LNCaP clone FGC (cell line): ENCODE measurements around the gene ARX.

Experiments
- DNase-seq: peaks from one replicate; pipeline ENCODE4 v3.0.0-alpha.2; 2011; ENCODE audit warnings: low read depth
- H3K4me3 ChIP-seq: 2 replicates; pipeline ENCODE4 v1.5.1; 2011; ENCODE audit warnings: mild to moderate bottlenecking, low read depth, low read length, control low read depth
- CTCF ChIP-seq: IDR thresholded peaks from 2 replicates; pipeline ENCODE4 v1.5.1; 2012; ENCODE audit warnings: mild to moderate bottlenecking; ENCODE audit not compliant: control insufficient read depth, insufficient read depth; ENCODE audit errors: extremely low read depth

ARX gene

DNA sequence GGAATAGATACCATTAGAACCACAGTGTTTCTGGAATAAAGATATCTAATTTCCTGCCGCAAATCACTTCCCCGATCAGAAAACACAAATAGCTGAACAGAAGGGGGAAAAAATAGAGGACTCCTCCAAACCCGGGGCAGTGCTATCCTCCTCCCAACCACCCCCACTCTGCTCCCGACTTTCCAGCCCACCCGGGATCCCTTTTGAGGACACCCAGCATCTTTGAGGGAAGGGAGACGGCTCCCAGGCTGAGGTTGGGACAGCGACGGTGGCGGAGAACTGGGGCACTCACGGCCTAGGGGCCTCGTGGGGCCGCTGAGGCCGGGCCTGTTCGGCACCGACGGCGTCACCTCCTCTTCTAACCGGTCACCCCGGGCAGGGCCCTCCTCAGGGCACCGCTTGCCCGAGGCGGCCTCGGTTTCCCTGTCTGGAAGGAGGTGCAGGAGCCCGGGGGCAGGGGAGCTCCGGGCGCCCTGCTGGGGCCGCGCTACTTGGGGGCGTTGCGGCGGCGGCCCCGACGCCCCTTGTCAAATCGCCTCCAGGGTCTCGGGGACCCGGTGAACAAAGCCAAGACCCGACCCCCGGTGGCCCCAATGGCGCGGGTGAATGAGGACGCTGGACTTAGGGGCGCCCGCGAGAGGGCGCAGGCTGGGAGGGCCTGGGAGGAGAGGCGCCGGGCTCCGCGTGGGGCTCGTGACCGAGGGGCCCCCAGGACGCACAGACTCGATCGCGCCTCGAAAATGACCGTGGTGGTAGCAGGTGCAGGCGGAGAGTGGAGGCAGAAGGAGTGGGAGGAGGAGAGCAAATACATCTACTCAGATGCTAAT, 6.9 kb upstream of the ARX start:
- H3K4me3 ChIP-seq = no peak overlapping the region
- no peak for TF ChIP-seq CTCF
- no peak for DNase-seq

DNA sequence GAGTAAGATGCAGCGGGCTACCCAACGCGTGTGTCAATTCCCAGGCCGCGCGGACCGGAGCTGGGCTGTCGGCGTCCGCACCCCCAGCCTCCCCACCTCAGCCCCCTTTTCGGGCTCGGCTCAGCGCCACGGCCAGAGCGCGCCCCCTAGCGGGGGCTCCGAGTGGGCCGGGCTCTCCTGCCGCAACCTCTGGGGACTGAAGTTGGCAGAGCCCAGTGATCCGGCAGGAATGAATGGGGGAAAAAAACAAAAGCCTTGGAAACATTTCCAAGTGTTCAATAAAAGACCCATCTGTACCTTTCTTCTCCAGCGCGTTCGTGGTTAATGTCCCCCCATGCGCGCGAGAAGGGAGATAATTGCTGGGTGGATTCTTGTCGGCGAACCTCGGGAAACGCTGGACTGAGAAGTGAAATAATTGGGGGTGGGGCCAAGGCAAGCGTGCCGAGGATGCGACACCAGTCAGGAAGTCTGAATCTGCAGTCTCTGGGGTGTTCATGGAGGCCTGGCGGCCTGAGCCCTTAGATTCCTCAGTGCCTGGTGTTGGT, 5.2 kb upstream of the ARX start:
- DNase-seq = no peak
- peak overlapping the region; percentile 34 for H3K4me3 ChIP-seq
- peak; percentile 54 for TF ChIP-seq CTCF

DNA sequence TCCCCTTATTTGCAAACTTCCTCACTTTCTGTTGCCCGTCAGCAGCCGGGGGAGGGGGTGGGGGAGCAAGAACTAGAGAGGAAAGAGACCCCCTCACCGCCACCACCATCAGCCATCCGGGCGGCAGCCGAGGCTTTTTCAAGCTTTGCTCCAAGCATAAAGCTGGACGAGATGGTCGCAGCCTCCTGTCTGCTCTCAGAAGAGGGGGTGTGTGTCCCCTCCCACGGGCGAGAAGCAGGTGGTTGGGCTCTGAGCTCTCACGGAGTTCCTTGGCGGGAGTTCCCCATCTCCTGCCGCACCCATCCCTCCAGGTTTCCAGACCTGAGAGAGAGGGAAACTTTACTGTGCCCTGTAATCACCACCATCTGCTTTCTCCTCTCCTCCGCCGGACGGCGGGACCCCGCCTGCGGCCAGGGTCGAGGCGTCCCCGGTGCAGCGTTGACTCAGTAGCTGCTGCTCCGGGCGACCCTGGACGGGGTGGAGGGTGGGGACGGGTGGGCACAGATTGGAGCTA, 4.7 kb upstream of the ARX start:
- no peak for TF ChIP-seq CTCF
- no peak for DNase-seq
- peak overlapping the region; percentile 34 for H3K4me3 ChIP-seq

DNA sequence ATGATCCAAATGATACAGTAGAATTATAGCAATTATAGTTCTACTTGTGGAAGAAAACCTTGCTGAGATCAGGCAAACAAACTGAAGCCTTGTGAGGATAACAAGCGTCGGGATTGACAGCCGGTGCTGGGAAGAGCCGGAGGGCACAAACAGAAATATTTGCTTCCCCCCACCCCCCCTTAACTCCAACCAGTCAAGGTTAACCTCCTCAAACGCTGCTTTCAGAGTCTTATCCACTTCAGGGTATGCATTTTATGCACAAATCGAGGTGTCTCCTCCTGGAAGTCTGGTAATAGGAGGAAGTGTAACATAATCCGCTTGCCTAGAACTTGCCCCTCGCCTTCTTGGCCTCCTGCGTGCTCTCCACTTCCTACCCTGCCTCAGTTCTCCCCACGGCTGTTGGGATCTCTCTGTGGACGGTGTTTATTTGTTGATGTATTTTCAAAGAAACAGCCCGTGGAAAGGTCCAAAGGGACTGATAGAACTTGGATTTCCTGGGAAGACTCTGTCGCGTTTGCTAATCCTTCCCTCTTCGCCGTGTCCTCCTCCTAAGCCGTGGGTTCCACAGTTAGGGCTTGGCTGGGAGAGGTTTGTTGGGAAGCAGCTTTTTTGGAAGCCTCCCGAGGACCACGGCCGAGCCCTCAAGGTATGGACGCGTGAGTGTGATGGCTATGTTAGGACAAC, 4.1 kb upstream of the ARX start:
- no peak overlapping the region for H3K4me3 ChIP-seq
- no peak for TF ChIP-seq CTCF
- DNase-seq = no peak

DNA sequence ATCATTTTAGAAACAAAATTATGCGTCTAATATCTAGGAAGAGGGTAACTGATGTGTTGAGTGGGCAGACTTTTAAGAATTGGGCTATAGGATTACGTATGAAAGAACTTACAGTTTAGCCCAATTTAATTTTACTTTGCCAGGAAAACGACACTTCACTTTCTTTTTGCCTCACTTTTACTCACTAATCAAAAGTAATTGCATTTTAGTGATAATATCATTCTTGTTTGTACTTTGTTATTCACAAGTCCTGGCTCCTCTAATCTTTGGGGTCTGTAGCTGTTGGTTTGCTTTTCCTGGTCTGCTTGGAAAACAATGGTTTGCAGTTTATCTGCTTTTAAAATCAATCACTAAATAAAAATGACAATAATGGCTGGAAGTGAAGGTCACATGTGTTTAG, 2.9 kb upstream of the ARX start:
- H3K4me3 ChIP-seq = no peak overlapping the region
- DNase-seq = no peak
- TF ChIP-seq CTCF = no peak

- no peak overlapping the region for H3K4me3 ChIP-seq
- DNase-seq = no peak
- TF ChIP-seq CTCF = no peak
Measured at GRCh38 chrX:25017667-25018247, 2.0 kb upstream of the ARX start.
